ENCODE results near the gene DYNLL1. TPM values are rescaled to one million over a fixed set of nuclear protein-coding genes. Genes with fewer than 3 reads are reported as not detected.

DYNLL1 gene
- total and polyA plus RNA-seq, 2 experiments from 2014 or later: 310 to 868 TPM

- H3K27me3 Mint-ChIP-seq (ENCODE audit: insufficient read depth, low read depth, poor library complexity): peaks cover 6% of the 10 kb centered on the region
- H3K9me3 Mint-ChIP-seq: no peaks in the 10 kb centered on the region
- no peaks in the 10 kb centered on the region for H3K36me3 Mint-ChIP-seq (ENCODE audit: low read depth)
- Histone ChIP-seq H2AFZ (no peak overlapping the region), H3K27me3 (ENCODE audit: insufficient read depth) (no peaks in the 10 kb centered on the region), H3K27ac (ENCODE audit: low read depth) (no peak overlapping the region), H3K4me1 (ENCODE audit: insufficient read depth) (0 out of 2 replicates have a peak, but pooled peaks cover 3% of the 10 kb centered on the region), H3K4me2 (no peak overlapping the region), H3K4me3 (no peak overlapping the region), H3F3A (replicated peaks; ENCODE audit: low read depth) (0 out of 2 replicates have a peak, but pooled peaks cover 5% of the 10 kb centered on the region), H3K36me3 (ENCODE audit: insufficient read depth) (no peaks in the 10 kb centered on the region), H4K20me1 (replicated peaks; ENCODE audit: insufficient read depth) (0 out of 2 replicates have a peak, but pooled peaks cover 4% of the 10 kb centered on the region), H3K79me2 (replicated peaks; ENCODE audit: insufficient read depth) (peaks cover under 1% of the 10 kb centered on the region), H3K9me2 (ENCODE audit: insufficient read depth) (no peaks in the 10 kb centered on the region)
- H3K4me3 Mint-ChIP-seq: no peak overlapping the region
- TF ChIP-seq REST (IDR thresholded peaks at IDR 0.05; ENCODE audit: unreplicated experiment) (no peak), POLR2AphosphoS5 (IDR thresholded peaks at IDR 0.05; ENCODE audit: low read depth) (no peak), ZNF462 (CRISPR knock-in tag; IDR thresholded peaks at IDR 0.05) (no peak), ZNF331 (CRISPR knock-in tag; IDR thresholded peaks at IDR 0.05; ENCODE audit: low read depth) (no peak)
- H3K27ac Mint-ChIP-seq: no peak overlapping the region
- DNase-seq (ENCODE audit: low spot score): no peak
- H3K4me1 Mint-ChIP-seq: peaks cover 15% of the 10 kb centered on the region
- ATAC-seq: no peak
These were observed 21.9 kb upstream of the DYNLL1 start for GRCh38 chr12:120473807-120474615.

All from GM23338 (cell line).